Loucy (cell line): ENCODE results near the gene ROR1.

Experiments used
- H2AFZ ChIP-seq: fragments of 200-600 bp; sonication (generic); 2 replicates; pipeline ENCODE4 v1.6.0; 2016; ENCODE audit warnings: antibody characterized with exemption, mild to moderate bottlenecking, low read length, moderate library complexity
- H3F3A ChIP-seq: fragments of 200-600 bp; 2 replicates; pipeline ENCODE4 v1.6.0; 2016; ENCODE audit warnings: antibody characterized with exemption, low read depth, mild to moderate bottlenecking
- H3K27me3 ChIP-seq: fragments of 200-600 bp; sonication (generic); 2 replicates; pipeline ENCODE4 v1.6.1; 2014; ENCODE audit warnings: low read length, mild to moderate bottlenecking; ENCODE audit not compliant: insufficient read depth, poor library complexity, severe bottlenecking
- H3K36me3 ChIP-seq: fragments of 200-600 bp; sonication (generic); 2 replicates; pipeline ENCODE4 v1.6.1; 2016; ENCODE audit warnings: low read length; ENCODE audit not compliant: insufficient read depth
- H3K4me1 ChIP-seq: fragments of 200-600 bp; sonication (generic); 2 replicates; pipeline ENCODE4 v1.5.1; 2014; ENCODE audit warnings: low read length, mild to moderate bottlenecking; ENCODE audit not compliant: insufficient read depth, poor library complexity, severe bottlenecking
- H3K4me2 ChIP-seq: fragments of 200-600 bp; sonication (generic); 2 replicates; pipeline ENCODE4 v1.6.0; 2014; ENCODE audit warnings: antibody characterized with exemption, low read length, low read depth, mild to moderate bottlenecking; ENCODE audit not compliant: poor library complexity, severe bottlenecking
- H3K4me3 ChIP-seq: fragments of 200-600 bp; sonication (generic); 2 replicates; pipeline ENCODE4 v1.5.1; 2014; ENCODE audit warnings: low read length, mild to moderate bottlenecking, mixed read lengths; ENCODE audit not compliant: poor library complexity, severe bottlenecking
- H3K79me2 ChIP-seq: fragments of 200-600 bp; sonication (generic); 2 replicates; pipeline ENCODE4 v1.6.1; 2014; ENCODE audit warnings: low read length; ENCODE audit not compliant: insufficient read depth
- H3K9ac ChIP-seq: fragments of 200-600 bp; sonication (generic); 2 replicates; pipeline ENCODE4 v1.6.0; 2014; ENCODE audit warnings: mild to moderate bottlenecking, low read depth, low read length, moderate library complexity; ENCODE audit not compliant: poor library complexity, severe bottlenecking
- H3K9me2 ChIP-seq: fragments of 200-600 bp; sonication (generic); replicated peaks from 2 replicates; pipeline ENCODE4 v1.6.1; 2016; ENCODE audit warnings: low read depth, low read length, mixed read lengths
- H3K9me3 ChIP-seq: fragments of 200-600 bp; sonication (generic); 2 replicates; pipeline ENCODE4 v1.6.1; 2014; ENCODE audit warnings: mild to moderate bottlenecking, antibody characterized with exemption, low read length, low read depth; ENCODE audit not compliant: insufficient read depth
- H4K20me1 ChIP-seq: fragments of 200-600 bp; sonication (generic); 2 replicates; pipeline ENCODE4 v1.6.0; 2014; ENCODE audit warnings: antibody characterized with exemption, low read length, mild to moderate bottlenecking; ENCODE audit not compliant: insufficient read depth, poor library complexity, severe bottlenecking
- EZH2phosphoT487 ChIP-seq: fragments of 200-600 bp; IDR thresholded peaks from 2 replicates; pipeline ENCODE4 v1.6.1; 2018; ENCODE audit warnings: antibody characterized with exemption, mild to moderate bottlenecking, moderate library complexity, borderline replicate concordance
- TF ChIP-seq, protein P1 (sequence below): fragments of 200-600 bp; sonication (generic); conservative IDR thresholded peaks from 2 replicates; pipeline ENCODE4 v1.5.1; 2014; ENCODE audit warnings: mild to moderate bottlenecking, antibody characterized with exemption, low read length

Gene ROR1

DNA sequence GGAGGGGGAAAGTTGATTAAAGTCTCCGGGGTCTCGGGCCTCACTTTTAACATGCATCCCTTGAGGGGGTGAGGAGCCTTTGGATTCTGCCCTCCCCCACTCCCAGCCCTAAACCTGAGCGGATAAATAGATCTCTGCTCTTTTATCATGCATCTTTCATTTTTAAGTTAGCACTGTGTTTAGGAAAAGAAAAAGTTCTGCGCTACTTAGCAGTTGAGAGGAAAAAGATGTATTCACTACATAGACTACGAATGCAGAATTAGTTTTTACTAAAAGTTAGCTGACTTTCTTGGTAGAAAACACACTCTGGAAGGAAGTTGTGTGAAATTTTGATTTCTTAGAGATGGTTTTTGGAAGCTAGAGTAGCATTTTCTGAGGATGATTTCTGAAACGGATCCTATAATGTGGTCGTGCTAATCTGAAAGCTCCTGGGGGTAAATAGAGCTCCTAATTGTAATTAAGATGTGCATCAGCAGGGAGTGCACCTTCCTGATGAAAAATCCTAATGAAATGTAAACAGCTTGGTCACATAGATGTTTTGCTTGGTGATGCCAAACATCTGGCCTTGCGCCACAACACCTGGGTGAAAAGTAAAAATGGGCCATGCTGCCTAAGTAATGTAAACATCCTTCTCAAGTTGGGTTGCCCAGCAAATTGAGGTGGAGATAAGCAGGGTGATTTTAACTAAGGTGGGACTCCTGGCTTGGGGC is 1.8 kb downstream of the ROR1 start:
- no peaks in the 10 kb centered on the region for H3K36me3 ChIP-seq
- no peaks in the 10 kb centered on the region for H3K4me1 ChIP-seq
- no peak overlapping the region for H2AFZ ChIP-seq
- H3K9ac ChIP-seq = no peak overlapping the region
- H3F3A ChIP-seq = no peaks in the 10 kb centered on the region
- no peaks in the 10 kb centered on the region for H3K27me3 ChIP-seq
- no peak overlapping the region for H3K4me2 ChIP-seq
- TF ChIP-seq, protein P1, sequence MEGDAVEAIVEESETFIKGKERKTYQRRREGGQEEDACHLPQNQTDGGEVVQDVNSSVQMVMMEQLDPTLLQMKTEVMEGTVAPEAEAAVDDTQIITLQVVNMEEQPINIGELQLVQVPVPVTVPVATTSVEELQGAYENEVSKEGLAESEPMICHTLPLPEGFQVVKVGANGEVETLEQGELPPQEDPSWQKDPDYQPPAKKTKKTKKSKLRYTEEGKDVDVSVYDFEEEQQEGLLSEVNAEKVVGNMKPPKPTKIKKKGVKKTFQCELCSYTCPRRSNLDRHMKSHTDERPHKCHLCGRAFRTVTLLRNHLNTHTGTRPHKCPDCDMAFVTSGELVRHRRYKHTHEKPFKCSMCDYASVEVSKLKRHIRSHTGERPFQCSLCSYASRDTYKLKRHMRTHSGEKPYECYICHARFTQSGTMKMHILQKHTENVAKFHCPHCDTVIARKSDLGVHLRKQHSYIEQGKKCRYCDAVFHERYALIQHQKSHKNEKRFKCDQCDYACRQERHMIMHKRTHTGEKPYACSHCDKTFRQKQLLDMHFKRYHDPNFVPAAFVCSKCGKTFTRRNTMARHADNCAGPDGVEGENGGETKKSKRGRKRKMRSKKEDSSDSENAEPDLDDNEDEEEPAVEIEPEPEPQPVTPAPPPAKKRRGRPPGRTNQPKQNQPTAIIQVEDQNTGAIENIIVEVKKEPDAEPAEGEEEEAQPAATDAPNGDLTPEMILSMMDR = no peak
- no peak for TF ChIP-seq EZH2phosphoT487
- H4K20me1 ChIP-seq = no peaks in the 10 kb centered on the region
- H3K79me2 ChIP-seq = no peaks in the 10 kb centered on the region
- H3K4me3 ChIP-seq = no peak overlapping the region
- no peaks in the 10 kb centered on the region for H3K9me2 ChIP-seq
- no peaks in the 10 kb centered on the region for H3K9me3 ChIP-seq

DNA sequence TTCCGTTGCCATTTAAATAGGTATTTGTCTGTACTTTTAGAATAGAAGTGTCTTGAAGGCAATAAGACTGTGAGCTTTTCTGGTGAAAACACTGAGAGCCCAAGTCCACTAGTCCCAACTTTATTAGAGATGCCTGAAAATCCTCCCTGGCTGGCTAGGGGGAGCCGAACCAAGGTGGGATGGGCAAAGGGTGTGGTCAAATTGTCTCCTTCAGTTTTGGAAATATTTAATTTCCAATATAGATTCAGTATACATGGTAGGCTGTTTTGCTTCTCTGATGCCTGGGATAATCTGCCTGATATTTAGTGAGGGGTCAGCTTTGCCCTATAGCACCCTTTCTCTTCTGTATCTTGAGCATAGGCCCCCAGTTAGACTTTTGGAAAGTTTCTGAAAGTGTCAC is 3.5 kb downstream of the ROR1 start:
- Histone ChIP-seq H3K9me3 (no peaks in the 10 kb centered on the region), H3K4me2 (no peak overlapping the region), H3K9me2 (no peaks in the 10 kb centered on the region), H3K27me3 (no peaks in the 10 kb centered on the region), H3K4me3 (no peak overlapping the region), H3K36me3 (no peaks in the 10 kb centered on the region), H3K9ac (no peak overlapping the region), H3K4me1 (no peaks in the 10 kb centered on the region), H3K79me2 (no peaks in the 10 kb centered on the region), H2AFZ (no peak overlapping the region), H3F3A (no peaks in the 10 kb centered on the region), H4K20me1 (no peaks in the 10 kb centered on the region)
- TF ChIP-seq, protein P1 = peak; percentile 27
- no peak for TF ChIP-seq EZH2phosphoT487

DNA sequence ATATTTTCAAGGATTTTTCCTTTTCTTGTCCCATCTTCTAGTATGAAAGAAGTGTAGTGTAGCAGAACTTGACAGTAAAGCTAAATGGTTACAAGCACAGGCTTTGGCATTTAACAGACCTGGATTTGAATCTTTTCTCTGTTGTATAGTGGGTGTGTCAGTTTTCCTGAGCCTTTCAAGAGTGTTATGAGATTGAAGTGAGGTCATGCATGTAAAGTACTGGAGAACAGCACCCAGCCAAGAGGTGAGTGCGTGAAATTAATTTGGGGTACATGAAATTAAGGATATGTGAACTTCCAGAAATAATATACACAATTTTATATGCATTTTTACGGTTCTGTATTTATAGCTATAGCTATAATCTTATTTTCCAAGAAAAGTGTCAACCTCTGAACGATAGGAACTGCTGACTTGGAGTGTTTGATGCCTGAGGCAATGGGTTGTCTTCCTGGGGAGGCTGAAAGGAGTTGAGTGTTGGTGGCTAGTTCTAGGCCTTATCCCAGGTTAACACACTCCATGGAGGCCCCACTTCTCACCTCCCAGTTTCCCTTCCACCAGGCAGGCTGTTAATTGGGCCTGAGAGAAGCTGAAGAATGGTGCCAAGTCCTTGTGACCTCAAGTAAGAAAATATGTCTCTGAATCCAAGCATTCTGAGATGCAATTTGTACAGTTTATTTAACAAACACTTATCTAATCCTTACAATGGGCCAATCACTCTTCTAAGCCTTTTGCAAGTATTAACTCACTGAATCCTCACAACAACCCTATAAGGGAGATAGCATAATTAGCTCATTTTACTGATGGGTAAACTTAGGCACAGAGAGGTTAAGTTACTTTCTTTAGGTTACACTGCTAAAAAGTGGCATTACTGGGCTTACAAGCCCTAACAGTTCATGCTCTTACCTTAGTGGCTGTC is 4.4 kb downstream of the ROR1 start:
- Histone ChIP-seq H3K36me3 (no peaks in the 10 kb centered on the region), H3K9me3 (no peaks in the 10 kb centered on the region), H2AFZ (no peak overlapping the region), H3K27me3 (no peaks in the 10 kb centered on the region), H3K4me2 (no peak overlapping the region), H3F3A (no peaks in the 10 kb centered on the region), H4K20me1 (no peaks in the 10 kb centered on the region), H3K9me2 (no peaks in the 10 kb centered on the region), H3K4me3 (no peak overlapping the region), H3K9ac (no peak overlapping the region), H3K4me1 (no peaks in the 10 kb centered on the region), H3K79me2 (no peaks in the 10 kb centered on the region)
- TF ChIP-seq, protein P1 = no peak
- TF ChIP-seq EZH2phosphoT487 = no peak
